Karpas-422 (cell line): Measurements from ENCODE around the gene SMPDL3A. TPM values are rescaled to one million over a fixed set of nuclear protein-coding genes. Genes with fewer than 3 reads are reported as not detected.

Experiments used
- DNase-seq: peaks from one replicate; pipeline ENCODE4 v3.0.0-alpha.2; 2015
- H2AFZ ChIP-seq: fragments of 200-600 bp; sonication (generic); 2 replicates; pipeline ENCODE4 v1.6.1; 2014; ENCODE audit warnings: antibody characterized with exemption, low read length, mixed read lengths
- H3K27ac ChIP-seq: fragments of 200-600 bp; sonication (generic); 2 replicates; pipeline ENCODE4 v1.5.1; 2014; ENCODE audit warnings: mild to moderate bottlenecking, low read length, moderate library complexity
- H3K27me3 ChIP-seq: fragments of 200-600 bp; sonication (generic); 2 replicates; pipeline ENCODE4 v1.6.1; 2014; ENCODE audit warnings: low read length, mixed read lengths
- H3K36me3 ChIP-seq: fragments of 200-600 bp; sonication (generic); 2 replicates; pipeline ENCODE4 v1.6.1; 2014; ENCODE audit warnings: low read length, mixed read lengths; ENCODE audit not compliant: insufficient read depth
- H3K4me1 ChIP-seq: fragments of 200-600 bp; sonication (generic); 2 replicates; pipeline ENCODE4 v1.6.1; 2014; ENCODE audit warnings: mild to moderate bottlenecking, low read length, mixed read lengths
- H3K4me2 ChIP-seq: fragments of 200-600 bp; sonication (generic); 2 replicates; pipeline ENCODE4 v1.6.1; 2014; ENCODE audit warnings: low read length, low read depth, mild to moderate bottlenecking; ENCODE audit not compliant: poor library complexity, severe bottlenecking
- H3K4me3 ChIP-seq: fragments of 200-600 bp; sonication (generic); 2 replicates; pipeline ENCODE4 v1.5.1; 2014; ENCODE audit warnings: mild to moderate bottlenecking, antibody characterized with exemption, low read length, mixed read lengths
- H3K79me2 ChIP-seq: fragments of 200-600 bp; sonication (generic); 2 replicates; pipeline ENCODE4 v1.6.1; 2014; ENCODE audit warnings: mild to moderate bottlenecking, low read length, mixed read lengths
- H3K9ac ChIP-seq: fragments of 200-600 bp; sonication (generic); 2 replicates; pipeline ENCODE4 v1.6.0; 2014; ENCODE audit warnings: low read length
- H3K9me2 ChIP-seq: fragments of 200-600 bp; sonication (generic), shearing (Covaris generic); replicated peaks from 2 replicates; pipeline ENCODE4 v1.6.0; 2014; ENCODE audit warnings: mild to moderate bottlenecking, low read length, moderate library complexity; ENCODE audit not compliant: insufficient read depth
- H3K9me3 ChIP-seq: fragments of 300-700, 200-600 bp; sonication (generic); 2 replicates; pipeline ENCODE4 v1.6.1; 2014; ENCODE audit warnings: low read length, mixed read lengths
- H4K20me1 ChIP-seq: fragments of 200-600 bp; sonication (generic); 2 replicates; pipeline ENCODE4 v1.6.1; 2014; ENCODE audit warnings: mild to moderate bottlenecking, antibody characterized with exemption, low read length, low read depth; ENCODE audit not compliant: insufficient read depth
- total RNA-seq: library from RNA; depleted of rRNA; stranded (reverse); fragments of >200 nt; shearing (Covaris generic); gene quantifications from 2 replicates; pipeline ENCODE4 v1.2.3, GENCODE V29; 2014; ENCODE audit warnings: low replicate concordance

Gene SMPDL3A
- total RNA-seq, 1 experiment from 2014 or later, result not detected

GRCh38 chr6:122790423-122791309 lies 1.6 kb downstream of the SMPDL3A start:
- H3K4me3 ChIP-seq, result no peak overlapping the region

DNA sequence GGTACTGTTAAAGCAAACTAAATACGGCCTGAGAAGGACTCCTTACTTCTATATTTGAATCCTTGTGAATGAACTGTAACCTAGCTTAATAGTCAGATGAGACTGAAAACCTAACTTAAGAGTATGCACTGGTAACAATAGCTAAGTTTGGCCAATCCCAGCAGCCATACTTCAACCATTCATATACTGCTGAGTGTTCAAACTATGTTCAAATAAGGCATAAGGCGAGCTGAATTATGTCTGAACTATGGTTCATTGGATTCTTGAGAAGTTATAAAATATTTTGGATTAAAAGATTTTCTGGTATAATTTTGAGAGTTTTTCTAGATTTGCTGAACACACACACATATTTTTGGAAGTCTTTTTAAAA lies 2.2 kb downstream of the SMPDL3A start:
- H3K4me1 ChIP-seq, result no peaks in the 10 kb centered on the region
- H3K27ac ChIP-seq, result no peak overlapping the region
- no peaks in the 10 kb centered on the region for H3K27me3 ChIP-seq
- no peak overlapping the region for H2AFZ ChIP-seq
- DNase-seq, result no peak
- H3K9me2 ChIP-seq, result no peaks in the 10 kb centered on the region
- H3K9ac ChIP-seq, result no peak overlapping the region
- no peaks in the 10 kb centered on the region for H3K36me3 ChIP-seq
- H3K4me3 ChIP-seq, result no peak overlapping the region
- H3K79me2 ChIP-seq, result no peaks in the 10 kb centered on the region
- no peak overlapping the region for H3K4me2 ChIP-seq
- H4K20me1 ChIP-seq, result no peaks in the 10 kb centered on the region
- H3K9me3 ChIP-seq, result no peaks in the 10 kb centered on the region

More at GRCh38 chr6:122790423-122791309, 1.6 kb downstream of the SMPDL3A start:
- Histone ChIP-seq H2AFZ (no peak overlapping the region), H3K9me3 (no peaks in the 10 kb centered on the region), H3K9ac (no peak overlapping the region), H3K27me3 (no peaks in the 10 kb centered on the region), H3K4me1 (no peaks in the 10 kb centered on the region), H3K79me2 (no peaks in the 10 kb centered on the region), H3K4me2 (no peak overlapping the region), H3K9me2 (no peaks in the 10 kb centered on the region), H4K20me1 (no peaks in the 10 kb centered on the region), H3K27ac (no peak overlapping the region), H3K36me3 (no peaks in the 10 kb centered on the region)
- no peak for DNase-seq

GRCh38 chr6:122792766-122793165 lies 3.7 kb downstream of the SMPDL3A start:
- H3K9me3 ChIP-seq, result no peaks in the 10 kb centered on the region
- H3K4me3 ChIP-seq, result no peak overlapping the region
- no peaks in the 10 kb centered on the region for H4K20me1 ChIP-seq
- H3K9me2 ChIP-seq, result no peaks in the 10 kb centered on the region
- no peaks in the 10 kb centered on the region for H3K27me3 ChIP-seq
- H2AFZ ChIP-seq, result no peak overlapping the region
- no peaks in the 10 kb centered on the region for H3K36me3 ChIP-seq
- H3K9ac ChIP-seq, result no peak overlapping the region
- no peaks in the 10 kb centered on the region for H3K4me1 ChIP-seq
- DNase-seq, result no peak
- H3K79me2 ChIP-seq, result no peaks in the 10 kb centered on the region
- H3K27ac ChIP-seq, result no peak overlapping the region
- H3K4me2 ChIP-seq, result no peak overlapping the region

- Histone ChIP-seq H3K4me2 (no peak overlapping the region), H4K20me1 (no peaks in the 10 kb centered on the region), H2AFZ (no peak overlapping the region), H3K9ac (no peak overlapping the region), H3K27me3 (no peaks in the 10 kb centered on the region), H3K79me2 (no peaks in the 10 kb centered on the region), H3K9me3 (no peaks in the 10 kb centered on the region), H3K4me3 (no peak overlapping the region), H3K4me1 (no peaks in the 10 kb centered on the region), H3K27ac (no peak overlapping the region), H3K9me2 (no peaks in the 10 kb centered on the region), H3K36me3 (no peaks in the 10 kb centered on the region)
- DNase-seq, result no peak
These were observed 8.5 kb downstream of the SMPDL3A start for GRCh38 chr6:122797537-122797936.

GRCh38 chr6:122798099-122798641 lies 9.1 kb downstream of the SMPDL3A start:
- no peaks in the 10 kb centered on the region for H3K36me3 ChIP-seq
- no peak overlapping the region for H3K27ac ChIP-seq
- no peaks in the 10 kb centered on the region for H3K4me1 ChIP-seq
- H3K4me2 ChIP-seq, result no peak overlapping the region
- H4K20me1 ChIP-seq, result no peaks in the 10 kb centered on the region
- no peaks in the 10 kb centered on the region for H3K79me2 ChIP-seq
- no peaks in the 10 kb centered on the region for H3K9me3 ChIP-seq
- H2AFZ ChIP-seq, result no peak overlapping the region
- DNase-seq, result no peak
- H3K27me3 ChIP-seq, result no peaks in the 10 kb centered on the region
- H3K4me3 ChIP-seq, result no peak overlapping the region
- no peak overlapping the region for H3K9ac ChIP-seq
- no peaks in the 10 kb centered on the region for H3K9me2 ChIP-seq

DNA sequence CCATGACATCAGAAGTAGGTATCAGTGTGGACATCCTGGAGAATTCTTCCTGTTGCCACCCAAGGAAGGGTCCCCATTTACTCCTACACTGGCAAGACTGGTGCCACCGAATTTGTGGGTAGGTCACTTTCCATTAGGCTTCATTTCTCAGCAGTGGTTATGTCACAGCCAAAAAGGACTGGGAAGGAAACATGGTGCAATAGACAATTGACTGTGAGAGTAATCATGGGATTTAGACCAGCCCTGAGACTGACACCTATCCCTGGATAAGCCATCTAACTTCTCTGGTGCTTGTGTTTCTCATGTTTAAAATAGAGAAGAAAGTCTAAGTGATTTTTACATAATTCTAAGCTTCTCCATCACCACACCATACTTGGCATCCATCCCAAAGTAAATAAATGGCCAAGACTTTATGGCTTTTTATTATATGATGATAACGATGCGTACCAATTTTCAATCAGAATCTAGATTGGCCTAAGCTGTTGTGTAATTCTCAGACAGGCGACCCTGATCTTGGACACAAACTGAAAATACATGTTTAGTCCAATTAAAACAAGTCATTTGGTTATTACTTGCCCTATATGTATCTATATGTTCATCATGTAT lies 10.2 kb downstream of the SMPDL3A start:
- H2AFZ ChIP-seq, result no peak overlapping the region
- H3K27me3 ChIP-seq, result no peaks in the 10 kb centered on the region
- no peak overlapping the region for H3K4me2 ChIP-seq

GRCh38 chr6:122799916-122800686 lies 11.0 kb downstream of the SMPDL3A start:
- H3K9me2 ChIP-seq, result no peaks in the 10 kb centered on the region
- no peaks in the 10 kb centered on the region for H3K9me3 ChIP-seq
- no peak overlapping the region for H2AFZ ChIP-seq
- no peaks in the 10 kb centered on the region for H3K79me2 ChIP-seq
- no peak overlapping the region for H3K9ac ChIP-seq
- no peak overlapping the region for H3K4me3 ChIP-seq
- no peak for DNase-seq
- H3K4me1 ChIP-seq, result no peaks in the 10 kb centered on the region
- no peaks in the 10 kb centered on the region for H3K27me3 ChIP-seq
- H3K36me3 ChIP-seq, result no peaks in the 10 kb centered on the region
- no peaks in the 10 kb centered on the region for H4K20me1 ChIP-seq
- no peak overlapping the region for H3K4me2 ChIP-seq
- no peak overlapping the region for H3K27ac ChIP-seq

More for the DNA sequence above, 10.2 kb downstream of the SMPDL3A start:
- Histone ChIP-seq H3K4me1 (no peaks in the 10 kb centered on the region), H3K9me2 (no peaks in the 10 kb centered on the region), H3K79me2 (no peaks in the 10 kb centered on the region), H4K20me1 (no peaks in the 10 kb centered on the region), H3K9me3 (no peaks in the 10 kb centered on the region), H3K9ac (no peak overlapping the region), H3K27ac (no peak overlapping the region), H3K4me3 (no peak overlapping the region), H3K36me3 (no peaks in the 10 kb centered on the region)
- DNase-seq, result no peak

DNA sequence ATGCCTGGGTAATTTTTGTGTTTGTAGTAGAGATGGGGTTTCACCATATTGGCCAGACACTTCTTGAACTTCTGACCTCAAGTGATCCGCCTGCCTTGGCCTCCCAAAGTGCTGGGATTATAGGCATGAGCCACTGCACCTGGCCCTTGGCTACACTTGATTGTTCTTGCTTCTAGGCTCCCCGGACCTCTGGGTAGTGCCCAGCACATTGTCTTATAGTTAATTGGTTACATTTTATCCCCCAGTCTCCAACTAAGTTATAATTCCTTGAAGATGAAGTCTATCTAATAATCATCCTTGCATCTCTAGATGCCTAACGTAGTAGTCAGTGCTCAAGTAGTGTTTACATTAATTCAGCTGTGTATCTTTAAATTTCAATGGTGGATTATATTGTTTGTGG lies 11.8 kb downstream of the SMPDL3A start:
- Histone ChIP-seq H2AFZ (no peak overlapping the region), H3K9ac (no peak overlapping the region), H3K27me3 (no peaks in the 10 kb centered on the region), H3K27ac (no peak overlapping the region), H4K20me1 (no peaks in the 10 kb centered on the region), H3K36me3 (no peaks in the 10 kb centered on the region), H3K79me2 (no peaks in the 10 kb centered on the region), H3K4me2 (no peak overlapping the region), H3K4me3 (no peak overlapping the region), H3K9me3 (no peaks in the 10 kb centered on the region), H3K4me1 (no peaks in the 10 kb centered on the region), H3K9me2 (no peaks in the 10 kb centered on the region)
- no peak for DNase-seq
